Calu3 (cell line): Measurements from ENCODE around the gene SMG1. TPM values are rescaled to one million over a fixed set of nuclear protein-coding genes. Genes with fewer than 3 reads are reported as not detected.
"Not testable (repeated sequence)": the region's sequence is repeated elsewhere in the genome, so short reads cannot be mapped to it uniquely, and the experiment has no call there.

Source experiments
- BruUV-seq: library from RNA; stranded (reverse); fragments of 400-500 nt; replicated peaks from 2 replicates; lab custom pipeline; 2021; lab: Mats Ljungman, UMichigan
- CTCF ChIA-PET: fragments of 300-600 bp; sonication (Branson Sonifier 250); formaldehyde crosslinking; loops from one replicate; lab custom pipeline; 2022; ENCODE audit warnings: antibody characterized with exemption; lab: Charles Lee
- DNase-seq: peaks from one replicate; pipeline ENCODE4 v3.0.0; 2022
- H3K27ac Mint-ChIP-seq: one replicate; pipeline ENCODE4 v1.8.0; 2022; ENCODE audit warnings: mixed read lengths; ENCODE audit not compliant: unreplicated experiment
- H3K27me3 Mint-ChIP-seq: one replicate; pipeline ENCODE4 v1.8.0; 2022; ENCODE audit warnings: mixed read lengths; ENCODE audit not compliant: unreplicated experiment
- H3K36me3 Mint-ChIP-seq: one replicate; pipeline ENCODE4 v1.8.0; 2022; ENCODE audit warnings: mild to moderate bottlenecking, moderate library complexity, mixed read lengths; ENCODE audit not compliant: insufficient read depth, unreplicated experiment
- H3K4me1 Mint-ChIP-seq: one replicate; pipeline ENCODE4 v1.8.0; 2022; ENCODE audit warnings: mild to moderate bottlenecking, low read depth, mixed read lengths; ENCODE audit not compliant: unreplicated experiment
- H3K4me3 Mint-ChIP-seq: one replicate; pipeline ENCODE4 v1.8.0; 2022; ENCODE audit warnings: mild to moderate bottlenecking, low read depth, moderate library complexity, mixed read lengths; ENCODE audit not compliant: unreplicated experiment
- H3K9me3 Mint-ChIP-seq: one replicate; pipeline ENCODE4 v1.8.0; 2022; ENCODE audit warnings: low read depth, mixed read lengths; ENCODE audit not compliant: unreplicated experiment
- intact Hi-C: fragments of 100-400 bp; cut with micrococcal nuclease; formaldehyde crosslinking; loops from one replicate; pipeline ENCODE4 v1.10.0; 2022; ENCODE audit not compliant: unreplicated experiment
- total RNA-seq: library from RNA; stranded (reverse); gene quantifications from 2 replicates; pipeline ENCODE4 v1.2.3, GENCODE V29; 2022
- TF ChIP-seq, protein P1 (sequence below): fragments of 200-600 bp; IDR thresholded peaks from one replicate; pipeline ENCODE4 v1.8.0; 2022; ENCODE audit warnings: antibody characterized with exemption; ENCODE audit not compliant: unreplicated experiment

Gene SMG1
- total RNA-seq, 1 experiment from 2014 or later, result 129 TPM

DNA sequence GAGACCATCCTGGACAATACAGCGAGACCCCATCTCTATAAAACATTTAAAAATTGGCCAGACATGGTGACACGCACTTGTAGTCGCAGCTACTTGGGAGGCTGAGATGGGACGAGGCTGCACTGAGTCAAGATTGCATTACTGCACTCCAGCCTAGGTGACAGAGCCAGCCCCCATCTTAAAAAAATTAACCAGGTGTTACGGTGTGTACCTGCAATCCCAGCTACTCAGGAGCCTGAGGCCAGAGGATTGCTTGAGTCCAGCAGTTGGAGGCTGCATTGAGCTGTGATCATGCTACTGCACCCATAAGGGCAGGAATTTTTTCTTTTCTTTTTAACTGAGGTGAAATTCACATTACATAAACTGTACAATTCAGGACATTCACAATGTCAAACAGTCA is 40.6 kb upstream of the SMG1 start:
- Mint-ChIP-seq H3K9me3 (no peaks in the 10 kb centered on the region), H3K27ac (no peak overlapping the region), H3K36me3 (no peaks in the 10 kb centered on the region), H3K4me3 (no peak overlapping the region), H3K4me1 (peaks cover 15% of the 10 kb centered on the region), H3K27me3 (peaks cover 6% of the 10 kb centered on the region)
- CTCF ChIA-PET, result interaction anchor here (0.6 kb wide), 1 partner anchor 418 kb away, joined by 3 read pairs; no protein-coding TSS in a partner anchor
- no TSS peak for BruUV-seq
- TF ChIP-seq, protein P1, sequence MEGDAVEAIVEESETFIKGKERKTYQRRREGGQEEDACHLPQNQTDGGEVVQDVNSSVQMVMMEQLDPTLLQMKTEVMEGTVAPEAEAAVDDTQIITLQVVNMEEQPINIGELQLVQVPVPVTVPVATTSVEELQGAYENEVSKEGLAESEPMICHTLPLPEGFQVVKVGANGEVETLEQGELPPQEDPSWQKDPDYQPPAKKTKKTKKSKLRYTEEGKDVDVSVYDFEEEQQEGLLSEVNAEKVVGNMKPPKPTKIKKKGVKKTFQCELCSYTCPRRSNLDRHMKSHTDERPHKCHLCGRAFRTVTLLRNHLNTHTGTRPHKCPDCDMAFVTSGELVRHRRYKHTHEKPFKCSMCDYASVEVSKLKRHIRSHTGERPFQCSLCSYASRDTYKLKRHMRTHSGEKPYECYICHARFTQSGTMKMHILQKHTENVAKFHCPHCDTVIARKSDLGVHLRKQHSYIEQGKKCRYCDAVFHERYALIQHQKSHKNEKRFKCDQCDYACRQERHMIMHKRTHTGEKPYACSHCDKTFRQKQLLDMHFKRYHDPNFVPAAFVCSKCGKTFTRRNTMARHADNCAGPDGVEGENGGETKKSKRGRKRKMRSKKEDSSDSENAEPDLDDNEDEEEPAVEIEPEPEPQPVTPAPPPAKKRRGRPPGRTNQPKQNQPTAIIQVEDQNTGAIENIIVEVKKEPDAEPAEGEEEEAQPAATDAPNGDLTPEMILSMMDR, result no peak
- no peak for DNase-seq
- intact Hi-C loops, result loop anchor here (5.0 kb wide), 1 partner anchor 164 kb away; the partner anchor contains the start of gene ARL6IP1

DNA sequence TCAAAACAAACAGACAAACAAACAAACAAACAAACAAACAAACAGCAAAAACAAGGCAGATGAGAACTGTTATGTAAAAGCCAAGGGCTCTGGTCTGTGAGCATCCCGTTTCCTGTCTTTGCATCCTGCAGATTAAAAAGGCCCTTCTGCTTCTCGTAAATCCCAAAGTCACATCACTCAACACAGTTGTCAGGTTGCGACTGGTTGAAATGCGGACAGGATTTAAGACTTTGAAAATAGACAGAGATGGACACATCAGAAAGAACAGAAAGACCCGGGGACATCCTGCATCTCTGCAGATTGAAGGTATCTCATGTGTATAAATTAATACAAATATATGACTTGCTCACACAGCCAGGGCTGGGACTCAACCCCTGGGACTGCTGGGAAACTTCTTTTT is 39.3 kb upstream of the SMG1 start:
- no peaks in the 10 kb centered on the region for H3K36me3 Mint-ChIP-seq

DNA sequence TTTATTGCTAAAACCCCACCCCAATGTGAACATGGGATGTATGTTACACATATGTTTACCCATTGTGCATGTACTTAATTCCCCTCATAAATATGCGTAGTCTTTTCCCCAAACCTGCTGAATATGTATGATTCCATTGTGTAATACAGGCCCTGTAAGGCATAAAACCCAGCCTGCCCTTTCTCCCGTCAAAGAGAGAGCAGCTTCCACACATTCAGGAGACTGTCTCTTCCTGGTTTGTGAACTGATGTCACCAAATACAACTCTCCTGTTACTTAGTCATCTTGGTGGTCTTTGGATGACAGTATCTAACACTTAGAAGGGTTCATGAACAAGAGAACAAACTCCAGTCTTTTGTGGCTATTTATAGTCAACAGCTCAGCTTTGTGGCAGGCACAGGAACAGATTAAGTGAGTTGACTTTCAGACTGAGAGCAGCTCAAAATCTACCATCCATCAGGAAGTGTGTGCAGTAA is 32.9 kb upstream of the SMG1 start:
- H3K27ac Mint-ChIP-seq, result no peak overlapping the region
- no peaks in the 10 kb centered on the region for H3K9me3 Mint-ChIP-seq
- BruUV-seq, result no TSS peak
- no peak overlapping the region for H3K4me3 Mint-ChIP-seq
- TF ChIP-seq, protein P1, result no peak
- DNase-seq, result no peak
- H3K36me3 Mint-ChIP-seq, result no peaks in the 10 kb centered on the region
- CTCF ChIA-PET, result interaction anchor here (0.5 to 0.7 kb wide), 4 partner anchors 19 to 40 kb away, joined by 3 to 6 read pairs (median 4); no protein-coding TSS in a partner anchor
- H3K4me1 Mint-ChIP-seq, result no peaks in the 10 kb centered on the region
- intact Hi-C loops, result no loop called here
- peaks cover 14% of the 10 kb centered on the region for H3K27me3 Mint-ChIP-seq

More for the DNA sequence above, 39.3 kb upstream of the SMG1 start:
- TF ChIP-seq, protein P1, result no peak
- no peak for DNase-seq
- H3K4me3 Mint-ChIP-seq, result no peak overlapping the region
- no peaks in the 10 kb centered on the region for H3K9me3 Mint-ChIP-seq
- peaks cover 14% of the 10 kb centered on the region for H3K27me3 Mint-ChIP-seq
- no TSS peak for BruUV-seq
- H3K27ac Mint-ChIP-seq, result no peak overlapping the region
- CTCF ChIA-PET, result no interaction called here
- H3K4me1 Mint-ChIP-seq, result peaks cover 15% of the 10 kb centered on the region
- intact Hi-C loops, result loop anchor here (5.0 kb wide), 1 partner anchor 163 kb away; the partner anchor contains the start of gene ARL6IP1

DNA sequence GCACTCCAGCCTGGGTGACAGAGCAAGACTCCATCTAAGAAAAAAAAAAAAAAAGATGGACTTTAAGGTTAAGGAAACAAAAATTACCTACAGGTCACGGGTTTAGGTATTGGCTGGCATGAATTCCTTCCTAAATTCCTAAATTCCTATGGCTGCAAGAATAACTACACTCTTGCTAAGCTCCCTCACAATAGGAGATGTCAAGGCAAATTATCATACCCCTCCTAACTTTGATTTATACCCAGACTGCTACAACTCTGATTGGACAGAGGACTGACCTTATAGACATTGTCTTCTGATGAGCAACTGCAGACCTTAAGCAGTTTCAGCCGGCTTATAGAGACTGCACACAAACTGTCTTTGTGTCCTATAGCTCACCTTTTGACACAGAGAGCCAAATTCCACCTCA is 32.4 kb upstream of the SMG1 start:
- no peak for DNase-seq
- Mint-ChIP-seq H3K27me3 (peaks cover 14% of the 10 kb centered on the region), H3K9me3 (no peaks in the 10 kb centered on the region), H3K27ac (no peak overlapping the region), H3K36me3 (no peaks in the 10 kb centered on the region), H3K4me1 (no peaks in the 10 kb centered on the region), H3K4me3 (no peak overlapping the region)
- no TSS peak for BruUV-seq
- CTCF ChIA-PET, result interaction anchor here (0.5 to 0.7 kb wide), 3 partner anchors 26 to 40 kb away, joined by 3 to 5 read pairs (median 3); no protein-coding TSS in a partner anchor
- TF ChIP-seq, protein P1, result no peak
- intact Hi-C loops, result no loop called here

DNA sequence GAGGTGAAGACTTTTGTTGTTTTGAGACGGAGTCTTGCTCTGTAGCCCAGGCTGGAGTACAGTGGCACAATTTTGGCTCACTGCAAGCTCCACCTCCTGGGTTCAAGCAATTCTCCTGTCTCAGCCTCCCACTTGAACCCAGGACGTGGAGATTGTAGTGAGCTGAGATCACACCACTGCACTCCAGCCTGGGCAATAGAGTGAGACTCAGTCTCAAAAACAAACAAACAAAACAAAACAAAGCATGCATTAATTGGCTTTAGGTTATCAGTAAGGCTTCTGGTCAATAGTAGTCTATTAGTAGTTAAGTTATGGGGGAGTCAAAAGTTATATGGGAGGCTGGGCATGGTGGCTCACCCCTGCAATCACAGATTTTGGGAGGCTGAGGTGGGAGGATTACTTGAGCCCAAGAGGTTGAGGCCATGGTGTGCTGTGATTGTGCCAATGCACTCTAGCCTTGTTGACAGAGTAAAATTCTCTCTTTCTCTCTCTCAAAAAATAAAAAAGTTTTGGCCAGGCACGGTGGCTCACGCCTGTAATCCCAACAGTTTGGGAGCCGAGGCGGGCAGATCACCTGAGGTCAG is 30.5 kb upstream of the SMG1 start:
- H3K36me3 Mint-ChIP-seq, H3K27me3 Mint-ChIP-seq, BruUV-seq, DNase-seq, H3K27ac Mint-ChIP-seq, intact Hi-C loops, H3K4me1 Mint-ChIP-seq, H3K9me3 Mint-ChIP-seq: not testable (repeated sequence)
- CTCF ChIA-PET, result interaction anchor here (0.7 kb wide), 2 partner anchors 139 to 142 kb away, joined by 4 to 5 read pairs; no protein-coding TSS in a partner anchor
- peak overlapping the region; percentile 67 for H3K4me3 Mint-ChIP-seq

DNA sequence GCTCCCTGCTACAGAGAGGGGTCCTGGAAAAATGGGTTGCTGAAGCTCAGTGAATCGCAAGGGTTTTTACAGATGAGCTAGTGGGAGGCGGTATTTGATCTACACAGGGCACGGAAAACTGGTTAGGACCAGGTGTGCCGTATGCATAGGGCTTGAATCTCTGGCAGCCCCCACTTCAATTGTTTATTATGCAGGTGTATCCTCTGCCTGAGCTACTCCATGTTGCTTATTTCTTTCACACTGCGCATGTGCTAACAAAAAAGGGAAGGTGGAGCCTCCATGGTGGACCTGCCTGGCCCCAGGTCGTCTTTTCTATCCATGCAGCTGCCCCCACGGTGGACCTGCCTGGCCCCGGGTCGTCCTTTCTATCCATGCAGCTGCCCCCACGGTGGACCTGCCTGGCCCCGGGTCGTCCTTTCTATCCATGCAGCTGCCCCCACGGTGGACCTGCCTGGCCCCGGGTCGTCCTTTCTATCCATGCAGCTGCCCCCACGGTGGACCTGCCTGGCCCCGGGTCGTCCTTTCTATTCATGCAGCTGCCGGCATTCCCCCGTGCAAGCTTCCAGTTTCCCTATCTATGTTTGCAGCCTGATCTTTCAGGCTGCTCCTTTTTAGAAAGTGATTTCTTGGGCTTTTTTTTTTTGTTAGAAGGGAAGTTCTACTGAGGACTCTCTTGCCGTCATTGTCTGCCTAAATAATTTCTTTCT is 29.8 kb upstream of the SMG1 start:
- intact Hi-C loops, H3K27ac Mint-ChIP-seq, H3K36me3 Mint-ChIP-seq, H3K9me3 Mint-ChIP-seq, BruUV-seq, H3K4me1 Mint-ChIP-seq, H3K27me3 Mint-ChIP-seq: not testable (repeated sequence)
- H3K4me3 Mint-ChIP-seq, result peak overlapping the region; percentile 67
- DNase-seq, result peak; percentile 57
- CTCF ChIA-PET, result interaction anchor here (0.6 to 1.3 kb wide), 7 partner anchors 9 to 248 kb away, joined by 3 to 5 read pairs (median 3); no protein-coding TSS in a partner anchor
